ENCODE data around the gene MRPL23.
A peak's percentile ranks its signal among the peaks of the same experiment; 100 is the strongest.
"Not testable (repeated sequence)": the region's sequence is repeated elsewhere in the genome, so short reads cannot be mapped to it uniquely, and the experiment has no call there.

Gene MRPL23

GRCh38 chr11:1939006-1939625, 8.0 kb upstream of the MRPL23 start:
- H3K27ac ChIP-seq, result no peak overlapping the region
- no peaks in the 10 kb centered on the region for H3K36me3 ChIP-seq
- H3K9me3 ChIP-seq (ENCODE audit: severe bottlenecking), result no peaks in the 10 kb centered on the region
- H3K4me3 ChIP-seq (ENCODE audit: low read depth, low read length), result no peak overlapping the region
- no peak for TF ChIP-seq CTCF (IDR thresholded peaks at IDR 0.05; ENCODE audit: low read depth, low read length)
- DNase-seq, result no peak
- H3K27me3 ChIP-seq (ENCODE audit: insufficient read depth, low read depth, severe bottlenecking), result peaks cover 21% of the 10 kb centered on the region

- H3K36me3 ChIP-seq; H3K27ac ChIP-seq; H3K9me3 ChIP-seq (ENCODE audit: severe bottlenecking); H3K4me3 ChIP-seq (ENCODE audit: low read depth, low read length): not testable (repeated sequence)
- DNase-seq, result peak; percentile 2
- peaks cover 14% of the 10 kb centered on the region for H3K27me3 ChIP-seq (ENCODE audit: insufficient read depth, low read depth, severe bottlenecking)
Observed at GRCh38 chr11:1939788-1940187, 7.3 kb upstream of the MRPL23 start.

GRCh38 chr11:1942558-1943260, 4.4 kb upstream of the MRPL23 start:
- Histone ChIP-seq H3K9me3 (ENCODE audit: severe bottlenecking) (no peaks in the 10 kb centered on the region), H3K27me3 (ENCODE audit: insufficient read depth, low read depth, severe bottlenecking) (no peaks in the 10 kb centered on the region), H3K27ac (no peak overlapping the region), H3K4me3 (ENCODE audit: low read depth, low read length) (no peak overlapping the region), H3K36me3 (no peaks in the 10 kb centered on the region)
- no peak for DNase-seq
- no peak for TF ChIP-seq CTCF (IDR thresholded peaks at IDR 0.05; ENCODE audit: low read depth, low read length)

- H3K9me3 ChIP-seq (ENCODE audit: severe bottlenecking), result no peaks in the 10 kb centered on the region
- no peak for TF ChIP-seq CTCF (IDR thresholded peaks at IDR 0.05; ENCODE audit: low read depth, low read length)
- H3K27me3 ChIP-seq (ENCODE audit: insufficient read depth, low read depth, severe bottlenecking), result no peaks in the 10 kb centered on the region
- H3K4me3 ChIP-seq (ENCODE audit: low read depth, low read length), result no peak overlapping the region
- H3K36me3 ChIP-seq, result no peaks in the 10 kb centered on the region
- peak; percentile 1 for DNase-seq
- no peak overlapping the region for H3K27ac ChIP-seq
Observed at GRCh38 chr11:1943576-1943975, 3.6 kb upstream of the MRPL23 start.

- Histone ChIP-seq H3K27me3 (ENCODE audit: insufficient read depth, low read depth, severe bottlenecking) (no peaks in the 10 kb centered on the region), H3K9me3 (ENCODE audit: severe bottlenecking) (no peaks in the 10 kb centered on the region), H3K4me3 (ENCODE audit: low read depth, low read length) (no peak overlapping the region), H3K36me3 (no peaks in the 10 kb centered on the region), H3K27ac (no peak overlapping the region)
- TF ChIP-seq CTCF (IDR thresholded peaks at IDR 0.05; ENCODE audit: low read depth, low read length), result no peak
- DNase-seq, result no peak
Observed at GRCh38 chr11:1943977-1944376, 3.2 kb upstream of the MRPL23 start.

- no peaks in the 10 kb centered on the region for H3K36me3 ChIP-seq
- H3K9me3 ChIP-seq (ENCODE audit: severe bottlenecking), result no peaks in the 10 kb centered on the region
- DNase-seq, result no peak
- no peak for TF ChIP-seq CTCF (IDR thresholded peaks at IDR 0.05; ENCODE audit: low read depth, low read length)
- no peak overlapping the region for H3K27ac ChIP-seq
- no peaks in the 10 kb centered on the region for H3K27me3 ChIP-seq (ENCODE audit: insufficient read depth, low read depth, severe bottlenecking)
- H3K4me3 ChIP-seq (ENCODE audit: low read depth, low read length), result no peak overlapping the region
Observed at GRCh38 chr11:1947592-1948237, 583 bp downstream of the MRPL23 start.
